Activated CD8-positive, alpha-beta memory T cell treated with anti-CD3 and anti-CD28 coated beads, Interleukin-2, amount 50 U/mL, for 1 hour (primary cell): Measurements from ENCODE around the gene SIRT4.
A peak's percentile ranks its signal among the peaks of the same experiment; 100 is the strongest.
"Not testable (repeated sequence)": the region's sequence is repeated elsewhere in the genome, so short reads cannot be mapped to it uniquely, and the experiment has no call there.

Experiments
- DNase-seq: peaks from one replicate; pipeline ENCODE4 v3.0.0-alpha.2; 2020; ENCODE audit errors: extremely low read depth

The SIRT4 gene

GRCh38 chr12:120335447-120335846, 33.3 kb downstream of the SIRT4 start:
- not testable (repeated sequence) for DNase-seq

- DNase-seq = not testable (repeated sequence)
Measured at GRCh38 chr12:120336392-120336791, 34.3 kb downstream of the SIRT4 start.

DNA sequence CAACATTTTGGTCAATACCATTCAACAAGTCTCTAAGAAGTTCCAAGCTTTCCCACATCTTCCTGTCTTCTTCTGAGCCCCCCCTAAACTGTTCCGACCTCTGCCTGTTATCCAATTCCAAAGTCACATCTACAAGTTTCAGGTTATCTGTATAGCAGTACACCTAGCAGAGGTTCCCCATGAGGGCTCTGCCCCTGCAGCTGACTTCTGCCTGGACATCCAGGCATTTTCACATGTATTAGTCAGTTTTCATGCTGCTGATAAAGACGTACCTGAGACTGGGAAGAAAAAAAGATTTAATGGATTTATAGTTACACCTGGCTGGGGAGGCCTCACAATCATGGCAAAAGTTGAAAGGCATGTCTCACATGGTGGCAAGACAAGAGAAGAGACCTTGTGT, 35.6 kb downstream of the SIRT4 start:
- no peak for DNase-seq

DNA sequence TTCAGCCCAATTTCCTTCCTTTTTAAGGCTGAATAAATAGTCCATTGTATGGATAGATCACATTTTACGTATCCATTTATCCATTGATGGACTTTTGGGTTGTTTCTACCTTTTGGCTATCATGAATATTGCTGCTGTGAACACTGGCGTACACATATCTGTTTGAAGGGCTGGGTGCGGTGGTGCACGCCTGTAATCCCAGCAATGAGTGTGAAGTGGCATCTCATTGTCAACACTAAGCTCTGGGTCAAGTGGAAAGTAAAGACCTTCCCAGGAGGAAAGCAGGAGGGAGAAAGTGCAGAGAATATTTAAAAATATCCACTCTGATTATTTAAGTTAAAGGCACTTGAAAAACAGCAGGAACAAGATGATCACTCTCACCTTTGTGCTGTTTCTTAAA, 37.1 kb downstream of the SIRT4 start:
- DNase-seq = no peak

DNA sequence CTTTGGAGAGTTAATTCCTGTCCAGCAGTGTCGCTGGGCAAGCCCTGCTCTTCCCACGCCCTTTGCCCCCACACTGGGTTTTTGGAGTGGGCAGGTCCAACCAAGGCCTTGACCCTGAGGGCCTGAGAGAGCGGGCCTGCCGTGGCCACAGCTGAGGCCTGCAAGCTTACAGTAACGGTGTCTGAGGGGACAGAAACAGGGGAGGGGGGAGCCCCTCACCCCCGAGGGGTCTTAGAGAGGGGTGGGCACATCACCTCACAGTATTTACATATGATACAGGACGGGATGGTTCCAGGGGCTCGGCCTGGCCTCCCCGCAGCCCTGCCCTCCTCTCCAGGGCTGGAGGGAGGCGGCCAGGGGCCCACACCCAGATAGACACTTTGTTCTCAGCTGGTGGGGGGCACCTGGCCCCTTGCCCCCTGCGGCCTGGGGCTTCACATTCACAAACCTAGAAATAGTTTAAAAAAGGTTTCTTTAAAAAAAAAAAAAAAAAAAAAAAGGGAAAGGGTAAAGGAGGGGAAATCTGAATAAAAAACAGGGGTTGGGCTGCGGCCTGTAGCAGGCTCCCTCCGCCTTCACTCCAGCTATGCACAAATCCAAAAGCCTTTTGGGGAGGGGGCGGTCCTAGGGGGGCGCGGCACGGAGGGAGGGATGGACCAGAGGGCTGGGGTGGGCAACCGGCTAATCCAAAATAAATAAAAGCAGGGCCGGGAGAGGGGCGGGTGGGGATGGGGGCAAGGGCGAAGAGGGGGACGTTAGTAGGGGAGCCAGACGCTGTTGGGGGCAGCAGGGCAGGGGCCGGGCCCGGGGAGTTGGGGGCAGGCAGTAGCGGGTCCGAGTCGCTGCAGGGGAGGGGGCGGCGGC, 40.3 kb downstream of the SIRT4 start:
- DNase-seq = no peak

DNA sequence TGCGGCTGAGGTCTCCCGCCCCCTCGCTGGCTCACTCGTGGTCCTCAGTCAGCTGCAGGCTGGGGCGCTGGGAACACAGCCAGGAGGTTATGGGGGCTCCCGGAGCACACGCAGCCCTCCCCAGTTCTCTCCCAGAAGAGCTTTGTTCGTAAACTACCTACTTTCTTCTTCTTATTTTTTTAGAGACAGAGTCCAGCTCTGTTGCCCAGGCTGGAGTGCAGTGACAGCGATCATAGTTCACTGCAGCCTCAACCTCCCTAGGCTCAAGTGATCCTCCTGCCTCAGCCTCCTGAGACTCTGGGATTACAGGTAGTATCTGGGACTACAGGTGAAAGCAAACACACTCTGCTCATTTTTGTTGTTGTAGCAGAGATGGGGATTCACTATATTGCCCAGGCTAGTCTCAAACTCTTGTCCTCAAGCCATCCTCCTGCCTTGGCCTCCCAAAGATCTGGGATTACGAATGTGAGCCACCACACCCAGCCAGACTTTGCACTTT, 41.0 kb downstream of the SIRT4 start:
- no peak for DNase-seq

DNA sequence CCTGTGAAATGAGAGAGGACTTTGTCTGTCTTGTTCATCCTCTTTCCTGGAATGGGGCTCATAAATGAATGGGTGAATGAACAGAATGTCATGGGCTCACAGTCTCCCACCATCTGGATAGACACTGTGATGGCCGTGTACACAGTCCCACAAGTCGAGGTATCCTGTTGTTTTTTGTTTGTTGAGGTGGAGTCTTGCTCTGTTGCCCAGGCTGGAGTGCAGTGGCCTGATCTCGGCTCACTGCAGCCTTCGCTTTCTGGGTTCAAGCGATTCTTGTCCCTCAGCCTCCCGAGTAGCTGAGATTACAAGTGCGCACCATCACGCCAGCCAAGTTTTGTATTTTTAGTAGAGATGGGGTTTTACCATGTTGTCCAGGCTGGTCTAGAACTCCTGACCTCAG, 41.6 kb downstream of the SIRT4 start:
- DNase-seq = no peak

- no peak for DNase-seq
Measured at GRCh38 chr12:120346031-120346430, 43.9 kb downstream of the SIRT4 start.

DNA sequence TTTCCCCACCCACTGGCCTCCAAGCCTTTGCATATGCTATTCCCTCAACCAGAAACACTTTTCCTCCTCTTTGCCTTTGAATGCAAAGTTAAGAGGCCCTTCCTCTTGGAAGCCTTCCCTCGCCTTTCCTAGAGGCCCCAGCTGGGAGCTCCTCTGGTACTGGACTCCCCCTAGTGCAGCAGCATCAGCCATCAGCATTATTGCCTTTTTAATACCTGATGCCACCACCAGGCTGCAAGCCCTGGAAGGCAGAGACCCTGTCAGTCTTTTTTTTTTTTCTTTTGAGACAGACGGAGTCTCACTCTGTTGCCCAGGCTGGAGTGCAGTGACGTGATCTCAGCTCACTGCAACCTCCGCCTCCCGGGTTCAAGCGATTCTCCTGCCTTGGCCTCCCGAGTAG, 44.6 kb downstream of the SIRT4 start:
- no peak for DNase-seq

GRCh38 chr12:120347766-120348165, 45.6 kb downstream of the SIRT4 start:
- no peak for DNase-seq

GRCh38 chr12:120350576-120351350, 48.6 kb downstream of the SIRT4 start:
- DNase-seq = no peak

DNA sequence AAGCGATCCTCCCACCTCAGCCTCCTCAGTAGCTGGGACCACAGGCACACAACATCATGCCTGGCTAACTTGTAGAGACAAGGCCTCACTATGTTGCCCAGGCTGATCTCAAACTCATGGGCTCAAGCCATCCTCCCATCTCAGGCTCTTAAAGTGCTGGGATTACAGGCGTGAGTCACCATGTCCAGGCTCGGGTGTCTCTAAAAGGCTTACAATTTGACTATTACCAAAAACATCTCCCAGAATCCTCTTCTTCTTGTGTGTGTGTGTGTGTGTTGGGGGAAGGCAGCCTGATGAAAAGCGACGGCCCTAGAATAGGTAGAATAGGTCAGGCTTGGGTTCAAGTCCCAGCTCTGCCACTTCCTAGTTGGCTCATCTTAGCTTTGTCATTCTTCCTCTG, 50.0 kb downstream of the SIRT4 start:
- DNase-seq = no peak

DNA sequence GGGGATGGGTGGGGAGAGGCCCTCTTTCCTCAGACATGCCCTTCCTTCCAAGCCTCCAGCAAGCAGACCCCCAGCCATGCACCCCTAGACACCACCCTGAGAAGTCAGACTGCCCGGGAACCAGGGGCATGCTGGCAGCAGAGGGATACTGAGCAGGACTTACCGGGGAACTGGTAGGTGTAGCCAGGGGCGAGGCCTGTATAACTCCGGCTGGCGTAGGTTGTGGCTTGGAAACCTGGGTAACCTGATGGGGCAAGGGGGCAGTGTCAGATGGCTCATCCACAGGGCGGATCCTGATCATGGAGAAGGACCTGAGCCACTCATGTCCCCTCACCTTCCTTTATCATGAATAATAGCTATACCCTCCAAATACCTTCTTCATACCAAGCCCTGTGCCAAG, 51.0 kb downstream of the SIRT4 start:
- DNase-seq = no peak

DNA sequence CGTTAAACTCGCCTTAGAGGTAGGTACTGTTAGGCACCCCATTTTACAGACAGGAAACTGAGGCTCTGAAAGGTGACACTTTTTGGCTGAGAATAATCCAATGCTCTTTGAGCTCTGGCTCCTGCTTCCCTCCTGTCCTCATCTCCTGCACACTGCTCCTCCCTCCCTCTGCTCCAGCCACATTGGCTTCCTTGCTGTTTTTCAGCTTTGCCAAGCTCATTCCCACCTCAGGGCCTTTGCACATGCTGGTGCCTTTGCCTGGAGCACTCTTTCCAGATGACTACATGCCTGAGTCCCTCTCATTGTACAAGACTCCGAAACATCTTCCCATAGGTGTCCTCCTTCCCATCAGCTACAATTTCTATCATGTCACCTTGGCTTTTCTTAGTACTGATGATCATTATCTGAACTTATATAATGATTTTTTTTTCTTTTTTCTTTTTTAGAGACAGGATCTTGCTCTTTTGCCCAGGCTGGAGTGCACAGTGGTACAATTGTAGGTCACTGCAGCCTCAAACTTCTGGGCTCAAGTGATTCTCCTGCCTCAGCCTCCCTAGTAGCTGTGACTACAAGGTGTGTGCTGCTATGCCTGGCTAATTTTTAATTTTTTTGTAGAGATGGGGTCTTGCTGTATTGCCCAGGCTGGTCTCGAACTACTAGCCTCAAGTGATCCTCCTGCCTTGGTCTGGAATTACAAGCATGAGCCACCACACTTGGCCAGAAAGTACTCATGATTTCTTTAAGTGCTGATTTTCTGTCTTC, 51.6 kb downstream of the SIRT4 start:
- no peak for DNase-seq

GRCh38 chr12:120356567-120357030, 54.5 kb downstream of the SIRT4 start:
- DNase-seq = peak; percentile 21

DNA sequence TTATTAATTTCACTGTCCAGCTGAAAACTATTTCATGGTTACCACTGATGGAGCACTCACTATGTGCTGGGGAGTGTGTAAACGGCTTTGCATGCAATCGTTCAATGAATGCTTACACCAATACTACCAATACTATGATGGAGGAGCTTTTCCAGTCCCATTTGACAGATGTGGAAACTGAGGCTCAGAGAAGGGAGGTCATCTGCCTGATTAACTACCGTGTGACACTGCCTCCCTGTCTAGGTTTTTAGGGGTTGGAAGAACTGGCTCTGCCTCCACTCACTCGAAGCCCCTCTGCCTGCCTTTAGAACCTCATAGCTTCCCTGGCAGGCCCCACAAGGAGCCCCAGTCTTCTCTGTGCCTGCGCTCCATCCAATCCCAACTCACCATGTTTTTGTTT, 55.0 kb downstream of the SIRT4 start:
- DNase-seq = no peak

GRCh38 chr12:120358412-120359100, 56.4 kb downstream of the SIRT4 start:
- no peak for DNase-seq

DNA sequence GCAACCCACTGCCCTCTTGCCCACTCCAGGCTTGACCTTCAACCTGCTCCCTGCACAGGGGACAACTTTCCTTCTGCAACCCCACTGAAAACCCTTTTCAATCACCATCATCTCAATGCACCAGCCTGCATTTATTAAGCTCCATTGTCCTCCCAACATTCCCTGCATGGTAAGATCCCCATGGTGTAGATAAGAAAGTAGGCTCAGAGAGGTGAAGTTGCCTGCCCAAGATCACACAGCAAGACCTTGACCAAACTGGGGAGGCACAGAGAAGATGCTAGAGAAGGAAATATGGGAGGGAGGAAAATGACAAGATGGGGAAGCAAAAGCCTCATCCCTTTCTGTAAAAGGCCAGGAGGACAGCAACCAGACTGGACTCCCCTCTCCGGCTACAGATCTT, 57.0 kb downstream of the SIRT4 start:
- DNase-seq = no peak

GRCh38 chr12:120361506-120362208, 59.5 kb downstream of the SIRT4 start:
- no peak for DNase-seq
